Uterus (tissue), 2 donors: ENCODE measurements around the gene RANBP17.

Experiments used
- CTCF ChIP-seq, 4 experiments: fragments of 200-600 bp in 2 of 4; fragments of 450-650 bp in 2 of 4; sonication (generic) in 2 of 4; IDR thresholded peaks; one replicate each; pipeline ENCODE4 v1.5.1; 2016 to 2019; ENCODE audit warnings: antibody characterized with exemption in 4 of 4, mild to moderate bottlenecking in 2 of 4, moderate library complexity in 1 of 4
- POLR2A ChIP-seq, 2 donors: fragments of 450-650 bp; IDR thresholded peaks; one replicate each; pipeline ENCODE4 v1.6.1; 2016; ENCODE audit warnings: antibody characterized with exemption in 2 of 2, mild to moderate bottlenecking in 1 of 2, moderate library complexity in 1 of 2

GRCh38 chr5:170941788-170942187 lies 80.0 kb downstream of the RANBP17 start:
- TF ChIP-seq CTCF (IDR thresholded peaks at IDR 0.05) (no peak), POLR2A (IDR thresholded peaks at IDR 0.05) (no peak)
